Measurements from ENCODE around the gene MKS1.

DNA sequence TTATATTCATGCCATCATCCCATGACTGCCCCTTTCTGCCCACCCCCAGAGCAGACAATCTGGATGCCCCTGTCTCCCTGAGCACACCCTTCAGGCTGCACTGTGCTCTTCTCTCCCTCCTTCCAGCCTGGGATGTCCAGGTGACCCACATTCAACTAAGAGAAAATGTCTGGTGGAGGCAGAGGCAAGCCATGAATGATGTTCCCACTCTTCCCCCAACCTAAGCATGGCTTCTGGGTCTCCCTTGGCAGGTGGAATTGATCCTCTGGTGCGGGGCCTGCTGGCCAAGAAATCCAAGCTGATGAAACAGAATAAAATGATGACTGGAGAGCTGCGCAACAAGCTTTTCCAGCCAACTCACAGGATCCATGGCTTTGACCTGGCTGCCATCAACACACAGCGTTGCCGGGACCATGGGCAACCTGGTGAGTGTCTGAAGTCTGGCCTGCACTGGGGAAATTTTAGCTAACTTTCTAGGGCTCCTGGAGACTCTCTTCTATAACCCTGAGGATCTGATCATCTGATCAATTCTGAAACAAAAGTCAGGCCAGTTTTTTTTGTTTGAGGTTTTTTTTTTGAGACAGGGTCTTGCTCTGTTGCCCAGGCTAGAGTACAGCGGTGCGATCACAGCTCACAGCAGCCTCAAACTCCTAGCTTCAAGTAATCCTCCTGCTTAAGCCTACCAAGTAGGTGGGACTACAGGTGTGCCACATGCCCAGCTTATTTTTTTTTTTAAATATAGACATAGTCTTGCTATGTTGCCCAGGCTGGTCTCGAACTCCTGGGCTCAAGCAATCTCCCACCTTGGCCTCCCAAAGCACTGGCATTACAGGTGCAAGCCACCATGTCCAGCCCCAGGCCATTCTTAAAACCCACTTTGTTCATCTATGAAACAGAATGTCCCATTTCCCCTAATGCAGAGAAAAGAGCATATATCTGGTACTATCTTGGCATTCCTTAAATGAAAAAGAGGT lies 47.1 kb upstream of the MKS1 start:
- no peak for TF ChIP-seq POLR2A (IDR thresholded peaks at IDR 0.05)
- TF ChIP-seq, protein P1, sequence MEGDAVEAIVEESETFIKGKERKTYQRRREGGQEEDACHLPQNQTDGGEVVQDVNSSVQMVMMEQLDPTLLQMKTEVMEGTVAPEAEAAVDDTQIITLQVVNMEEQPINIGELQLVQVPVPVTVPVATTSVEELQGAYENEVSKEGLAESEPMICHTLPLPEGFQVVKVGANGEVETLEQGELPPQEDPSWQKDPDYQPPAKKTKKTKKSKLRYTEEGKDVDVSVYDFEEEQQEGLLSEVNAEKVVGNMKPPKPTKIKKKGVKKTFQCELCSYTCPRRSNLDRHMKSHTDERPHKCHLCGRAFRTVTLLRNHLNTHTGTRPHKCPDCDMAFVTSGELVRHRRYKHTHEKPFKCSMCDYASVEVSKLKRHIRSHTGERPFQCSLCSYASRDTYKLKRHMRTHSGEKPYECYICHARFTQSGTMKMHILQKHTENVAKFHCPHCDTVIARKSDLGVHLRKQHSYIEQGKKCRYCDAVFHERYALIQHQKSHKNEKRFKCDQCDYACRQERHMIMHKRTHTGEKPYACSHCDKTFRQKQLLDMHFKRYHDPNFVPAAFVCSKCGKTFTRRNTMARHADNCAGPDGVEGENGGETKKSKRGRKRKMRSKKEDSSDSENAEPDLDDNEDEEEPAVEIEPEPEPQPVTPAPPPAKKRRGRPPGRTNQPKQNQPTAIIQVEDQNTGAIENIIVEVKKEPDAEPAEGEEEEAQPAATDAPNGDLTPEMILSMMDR (IDR thresholded peaks at IDR 0.05) = no peak
- TF ChIP-seq POLR2AphosphoS5 (IDR thresholded peaks at IDR 0.05) = no peak
- TF ChIP-seq EP300 (IDR thresholded peaks at IDR 0.05) = no peak
